ENCODE data around the gene SLAMF9. TPM values are rescaled to one million over a fixed set of nuclear protein-coding genes. Genes with fewer than 3 reads are reported as not detected.

The SLAMF9 gene
- total RNA-seq, 1 donor from 2014 or later: not detected

DNA sequence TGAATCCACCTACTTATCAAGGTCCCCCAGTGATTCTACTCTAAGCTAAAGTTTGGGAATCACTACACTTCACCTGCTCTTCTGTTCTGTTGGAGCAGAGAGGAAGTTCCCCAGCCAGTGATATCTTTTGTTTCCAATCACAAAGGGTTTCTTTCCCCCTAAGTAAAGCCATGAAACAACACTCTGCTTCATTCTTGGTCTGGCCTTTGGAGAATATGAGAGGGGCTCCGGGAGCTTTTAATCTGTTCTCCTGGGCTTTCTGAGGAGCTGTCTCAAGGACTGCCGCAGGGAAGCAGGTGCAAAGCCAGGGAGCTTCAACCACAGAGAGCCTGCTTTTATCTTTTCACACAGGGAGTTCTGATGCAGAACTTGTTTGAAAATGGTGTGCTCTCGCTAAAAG lies 10.1 kb upstream of the SLAMF9 start:
- Histone ChIP-seq H3K36me3 (ENCODE audit: control insufficient read depth in 3 of 3, insufficient read depth in 3 of 3, low read length in 3 of 3) (no peaks in the 10 kb centered on the region), H3K27me3 (ENCODE audit: control insufficient read depth in 3 of 3, insufficient read depth in 3 of 3, low read length in 3 of 3) (peaks cover under 1 to 7% (median 4%) of the 10 kb centered on the region in 3 donors), H3K4me3 (ENCODE audit: low read length in 3 of 3) (no peak overlapping the region), H3K9me3 (ENCODE audit: control insufficient read depth in 3 of 3, low read length in 3 of 3) (no peaks in the 10 kb centered on the region), H3K4me1 (ENCODE audit: control insufficient read depth in 3 of 3, insufficient read depth in 3 of 3, low read length in 3 of 3) (no peaks in the 10 kb centered on the region), H3K27ac (ENCODE audit: low read depth, low read length) (no peak overlapping the region), H3K9ac (ENCODE audit: low read depth in 1 of 3, low read length in 3 of 3) (no peak overlapping the region)

DNA sequence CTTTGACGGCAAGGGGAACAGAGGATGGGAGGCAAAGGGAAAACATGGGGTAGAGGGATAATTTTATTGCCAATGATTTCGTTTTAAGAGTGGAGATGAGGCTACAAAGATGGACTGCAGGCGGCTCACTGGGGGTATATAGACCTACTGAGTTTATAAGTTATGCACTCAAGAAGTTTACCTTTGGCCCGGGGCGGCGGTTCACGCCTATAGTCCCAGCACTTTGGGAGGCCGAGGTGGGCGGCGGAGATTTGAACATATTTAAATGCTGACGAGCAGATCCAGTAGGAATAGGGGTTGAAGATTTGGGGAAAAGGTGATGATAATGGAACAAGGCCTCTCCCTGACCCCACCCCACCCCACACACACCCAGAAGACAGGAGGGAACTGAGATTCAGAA lies 8.1 kb upstream of the SLAMF9 start:
- no peak overlapping the region for H3K4me3 ChIP-seq (ENCODE audit: low read length in 3 of 3)
- H3K4me1 ChIP-seq (ENCODE audit: control insufficient read depth in 3 of 3, insufficient read depth in 3 of 3, low read length in 3 of 3): no peaks in the 10 kb centered on the region
- H3K27ac ChIP-seq (ENCODE audit: low read depth, low read length): no peak overlapping the region
- H3K9me3 ChIP-seq (ENCODE audit: control insufficient read depth in 3 of 3, low read length in 3 of 3): no peaks in the 10 kb centered on the region
- peaks cover 4 to 7% (median 4%) of the 10 kb centered on the region in 3 donors for H3K27me3 ChIP-seq (ENCODE audit: control insufficient read depth in 3 of 3, insufficient read depth in 3 of 3, low read length in 3 of 3)
- no peak overlapping the region for H3K9ac ChIP-seq (ENCODE audit: low read depth in 1 of 3, low read length in 3 of 3)
- no peaks in the 10 kb centered on the region for H3K36me3 ChIP-seq (ENCODE audit: control insufficient read depth in 3 of 3, insufficient read depth in 3 of 3, low read length in 3 of 3)

- Histone ChIP-seq H3K27me3 (ENCODE audit: control insufficient read depth in 3 of 3, insufficient read depth in 3 of 3, low read length in 3 of 3) (peaks cover 4 to 7% (median 4%) of the 10 kb centered on the region in 3 donors), H3K27ac (ENCODE audit: low read depth, low read length) (no peak overlapping the region), H3K36me3 (ENCODE audit: control insufficient read depth in 3 of 3, insufficient read depth in 3 of 3, low read length in 3 of 3) (no peaks in the 10 kb centered on the region), H3K9me3 (ENCODE audit: control insufficient read depth in 3 of 3, low read length in 3 of 3) (no peaks in the 10 kb centered on the region), H3K4me1 (ENCODE audit: control insufficient read depth in 3 of 3, insufficient read depth in 3 of 3, low read length in 3 of 3) (no peaks in the 10 kb centered on the region), H3K4me3 (ENCODE audit: low read length in 3 of 3) (no peak overlapping the region), H3K9ac (ENCODE audit: low read depth in 1 of 3, low read length in 3 of 3) (no peak overlapping the region)
These were observed 7.6 kb upstream of the SLAMF9 start for GRCh38 chr1:159961636-159962035.

DNA sequence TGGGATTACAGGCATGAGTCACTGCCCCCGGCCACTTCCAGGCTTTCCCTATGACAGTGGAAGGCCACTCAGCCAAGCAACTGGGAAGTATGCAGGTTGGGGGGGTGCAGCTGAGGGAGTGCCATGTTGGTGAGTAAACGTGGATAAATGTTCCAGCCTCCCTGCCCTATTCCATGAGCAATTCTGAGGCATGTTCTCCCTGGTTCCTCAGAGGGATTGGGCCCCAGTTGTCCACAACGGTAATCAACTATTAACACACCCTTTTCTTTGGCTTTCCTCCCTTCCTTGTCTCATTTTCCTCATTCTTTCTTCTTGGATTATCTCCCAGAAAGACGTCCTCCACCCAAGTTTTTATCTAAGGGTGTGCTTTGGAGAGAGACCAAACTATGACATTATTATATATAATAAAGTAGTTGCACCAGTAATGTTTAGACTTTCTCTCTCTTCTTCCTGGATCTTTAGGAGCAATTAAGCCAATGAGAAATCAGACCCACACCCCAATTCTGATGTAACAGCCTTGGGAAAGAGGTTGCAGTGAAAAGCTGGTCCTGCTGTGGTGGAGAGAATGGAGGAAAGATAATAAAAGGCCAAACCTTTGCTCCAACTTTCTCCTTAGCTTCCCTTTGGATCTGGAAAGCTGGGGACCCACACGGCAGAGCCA lies 6.8 kb upstream of the SLAMF9 start:
- no peak overlapping the region for H3K27ac ChIP-seq (ENCODE audit: low read depth, low read length)
- H3K4me3 ChIP-seq (ENCODE audit: low read length in 3 of 3): no peak overlapping the region
- no peak overlapping the region for H3K9ac ChIP-seq (ENCODE audit: low read depth in 1 of 3, low read length in 3 of 3)
- H3K4me1 ChIP-seq (ENCODE audit: control insufficient read depth in 3 of 3, insufficient read depth in 3 of 3, low read length in 3 of 3): no peaks in the 10 kb centered on the region
- H3K36me3 ChIP-seq (ENCODE audit: control insufficient read depth in 3 of 3, insufficient read depth in 3 of 3, low read length in 3 of 3): no peaks in the 10 kb centered on the region
- H3K9me3 ChIP-seq (ENCODE audit: control insufficient read depth in 3 of 3, low read length in 3 of 3): no peaks in the 10 kb centered on the region
- peaks cover 4 to 7% (median 4%) of the 10 kb centered on the region in 3 donors for H3K27me3 ChIP-seq (ENCODE audit: control insufficient read depth in 3 of 3, insufficient read depth in 3 of 3, low read length in 3 of 3)

GRCh38 chr1:159959451-159959850 lies 5.4 kb upstream of the SLAMF9 start:
- Histone ChIP-seq H3K9me3 (ENCODE audit: control insufficient read depth in 3 of 3, low read length in 3 of 3) (no peaks in the 10 kb centered on the region), H3K4me1 (ENCODE audit: control insufficient read depth in 3 of 3, insufficient read depth in 3 of 3, low read length in 3 of 3) (no peaks in the 10 kb centered on the region), H3K4me3 (ENCODE audit: low read length in 3 of 3) (no peak overlapping the region), H3K27me3 (ENCODE audit: control insufficient read depth in 3 of 3, insufficient read depth in 3 of 3, low read length in 3 of 3) (peaks cover 0 to 4% (median 4%) of the 10 kb centered on the region in 3 donors), H3K27ac (ENCODE audit: low read depth, low read length) (no peak overlapping the region), H3K9ac (ENCODE audit: low read depth in 1 of 3, low read length in 3 of 3) (no peak overlapping the region), H3K36me3 (ENCODE audit: control insufficient read depth in 3 of 3, insufficient read depth in 3 of 3, low read length in 3 of 3) (no peaks in the 10 kb centered on the region)

- Histone ChIP-seq H3K4me1 (ENCODE audit: control insufficient read depth in 3 of 3, insufficient read depth in 3 of 3, low read length in 3 of 3) (no peaks in the 10 kb centered on the region), H3K4me3 (ENCODE audit: low read length in 3 of 3) (no peak overlapping the region), H3K36me3 (ENCODE audit: control insufficient read depth in 3 of 3, insufficient read depth in 3 of 3, low read length in 3 of 3) (no peaks in the 10 kb centered on the region), H3K27ac (ENCODE audit: low read depth, low read length) (no peak overlapping the region), H3K9ac (ENCODE audit: low read depth in 1 of 3, low read length in 3 of 3) (no peak overlapping the region), H3K9me3 (ENCODE audit: control insufficient read depth in 3 of 3, low read length in 3 of 3) (no peaks in the 10 kb centered on the region), H3K27me3 (ENCODE audit: control insufficient read depth in 3 of 3, insufficient read depth in 3 of 3, low read length in 3 of 3) (peaks cover 2 to 8% (median 7%) of the 10 kb centered on the region in 3 donors)
These were observed 4.8 kb upstream of the SLAMF9 start for GRCh38 chr1:159958719-159959380.

- no peak overlapping the region for H3K9ac ChIP-seq (ENCODE audit: low read depth in 1 of 3, low read length in 3 of 3)
- no peaks in the 10 kb centered on the region for H3K36me3 ChIP-seq (ENCODE audit: control insufficient read depth in 3 of 3, insufficient read depth in 3 of 3, low read length in 3 of 3)
- no peaks in the 10 kb centered on the region for H3K4me1 ChIP-seq (ENCODE audit: control insufficient read depth in 3 of 3, insufficient read depth in 3 of 3, low read length in 3 of 3)
- H3K4me3 ChIP-seq (ENCODE audit: low read length in 3 of 3): no peak overlapping the region
- peaks cover 12 to 17% (median 14%) of the 10 kb centered on the region in 3 donors for H3K27me3 ChIP-seq (ENCODE audit: control insufficient read depth in 3 of 3, insufficient read depth in 3 of 3, low read length in 3 of 3)
- H3K9me3 ChIP-seq (ENCODE audit: control insufficient read depth in 3 of 3, low read length in 3 of 3): no peaks in the 10 kb centered on the region
- H3K27ac ChIP-seq (ENCODE audit: low read depth, low read length): no peak overlapping the region
These were observed 3.8 kb upstream of the SLAMF9 start for GRCh38 chr1:159957824-159958268.

DNA sequence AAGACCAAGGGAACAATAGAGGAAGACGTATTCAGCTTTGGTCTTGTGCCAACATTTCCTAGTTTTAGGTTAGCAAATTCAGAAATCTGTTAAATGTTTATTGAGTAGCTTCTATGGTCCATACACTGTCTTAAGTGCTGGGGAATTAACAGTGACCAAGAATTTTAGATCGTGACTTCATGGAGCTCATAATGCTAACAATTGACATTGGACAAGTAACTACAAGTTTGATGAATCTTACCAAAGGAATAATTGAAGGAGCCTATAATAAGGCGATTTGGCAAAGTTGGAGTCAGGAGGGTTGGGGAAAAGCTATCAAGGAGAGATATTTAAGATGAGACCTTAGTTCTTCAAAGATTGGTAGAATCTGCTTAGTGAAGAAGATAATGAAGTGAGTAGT lies 1.4 kb upstream of the SLAMF9 start:
- H3K4me1 ChIP-seq (ENCODE audit: control insufficient read depth in 3 of 3, insufficient read depth in 3 of 3, low read length in 3 of 3): no peaks in the 10 kb centered on the region
- peaks cover 14 to 20% (median 17%) of the 10 kb centered on the region in 3 donors for H3K27me3 ChIP-seq (ENCODE audit: control insufficient read depth in 3 of 3, insufficient read depth in 3 of 3, low read length in 3 of 3)
- no peak overlapping the region for H3K9ac ChIP-seq (ENCODE audit: low read depth in 1 of 3, low read length in 3 of 3)
- no peak overlapping the region for H3K27ac ChIP-seq (ENCODE audit: low read depth, low read length)
- no peaks in the 10 kb centered on the region for H3K36me3 ChIP-seq (ENCODE audit: control insufficient read depth in 3 of 3, insufficient read depth in 3 of 3, low read length in 3 of 3)
- no peaks in the 10 kb centered on the region for H3K9me3 ChIP-seq (ENCODE audit: control insufficient read depth in 3 of 3, low read length in 3 of 3)
- no peak overlapping the region for H3K4me3 ChIP-seq (ENCODE audit: low read length in 3 of 3)

- Histone ChIP-seq H3K27ac (ENCODE audit: low read depth, low read length) (no peak overlapping the region), H3K4me1 (ENCODE audit: control insufficient read depth in 3 of 3, insufficient read depth in 3 of 3, low read length in 3 of 3) (no peaks in the 10 kb centered on the region)
These were observed 1.1 kb downstream of the SLAMF9 start for GRCh38 chr1:159952932-159953331.

GRCh38 chr1:159951551-159951950 lies 2.5 kb downstream of the SLAMF9 start:
- Histone ChIP-seq H3K27me3 (ENCODE audit: control insufficient read depth in 3 of 3, insufficient read depth in 3 of 3, low read length in 3 of 3) (peaks cover 14 to 20% (median 14%) of the 10 kb centered on the region in 3 donors), H3K9me3 (ENCODE audit: control insufficient read depth in 3 of 3, low read length in 3 of 3) (no peaks in the 10 kb centered on the region), H3K4me1 (ENCODE audit: control insufficient read depth in 3 of 3, insufficient read depth in 3 of 3, low read length in 3 of 3) (no peaks in the 10 kb centered on the region), H3K9ac (ENCODE audit: low read depth in 1 of 3, low read length in 3 of 3) (no peak overlapping the region), H3K36me3 (ENCODE audit: control insufficient read depth in 3 of 3, insufficient read depth in 3 of 3, low read length in 3 of 3) (no peaks in the 10 kb centered on the region), H3K27ac (ENCODE audit: low read depth, low read length) (no peak overlapping the region), H3K4me3 (ENCODE audit: low read length in 3 of 3) (no peak overlapping the region)

More at GRCh38 chr1:159952932-159953331, 1.1 kb downstream of the SLAMF9 start:
- H3K36me3 ChIP-seq (ENCODE audit: control insufficient read depth in 3 of 3, insufficient read depth in 3 of 3, low read length in 3 of 3): no peaks in the 10 kb centered on the region
- H3K4me3 ChIP-seq (ENCODE audit: low read length in 3 of 3): no peak overlapping the region
- no peaks in the 10 kb centered on the region for H3K9me3 ChIP-seq (ENCODE audit: control insufficient read depth in 3 of 3, low read length in 3 of 3)
- H3K9ac ChIP-seq (ENCODE audit: low read depth in 1 of 3, low read length in 3 of 3): no peak overlapping the region
- peaks cover 14 to 20% (median 14%) of the 10 kb centered on the region in 3 donors for H3K27me3 ChIP-seq (ENCODE audit: control insufficient read depth in 3 of 3, insufficient read depth in 3 of 3, low read length in 3 of 3)

All from skeletal muscle tissue (tissue), 4 donors.